GM18907 (cell line): ENCODE results near the gene DDAH1.
"Not testable (repeated sequence)": the region's sequence is repeated elsewhere in the genome, so short reads cannot be mapped to it uniquely, and the experiment has no call there.

Experiments
- ATAC-seq: cut with Tn5 transposase; IDR thresholded peaks from one replicate; pipeline ENCODE4 v1.9.1; 2021; ENCODE audit warnings: mild to moderate bottlenecking, moderate library complexity; ENCODE audit not compliant: unreplicated experiment

The DDAH1 gene

GRCh38 chr1:85465099-85465785 lies at the start of gene DDAH1:
Gene DDAH1, minus strand, starts transcription at chr1:85465159. Its CDS starts 114 bp downstream, at chr1:85465045.
- peak; percentile 61 for ATAC-seq

- ATAC-seq: not testable (repeated sequence)
These were observed 49.0 kb upstream of the DDAH1 start for GRCh38 chr1:85513998-85514397.

DNA sequence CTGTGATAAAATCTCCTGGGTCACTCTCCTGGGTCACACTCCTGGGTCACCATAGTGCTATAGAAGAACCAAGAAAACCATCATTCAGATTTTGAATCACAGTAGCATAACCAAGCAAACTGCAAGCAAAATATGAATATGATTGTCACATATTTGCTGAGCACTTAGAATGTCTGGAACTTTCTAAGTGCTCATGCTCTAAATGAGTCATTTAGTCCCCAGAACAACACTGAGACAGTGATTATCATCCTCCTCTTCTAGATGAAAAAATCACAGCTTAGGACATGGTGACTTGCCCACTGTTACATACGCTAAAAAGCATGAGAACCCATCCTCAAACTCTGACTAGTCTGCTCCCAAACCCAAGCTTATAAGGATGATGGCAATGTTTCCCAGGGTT lies 39.5 kb upstream of the DDAH1 start:
- ATAC-seq: no peak

DNA sequence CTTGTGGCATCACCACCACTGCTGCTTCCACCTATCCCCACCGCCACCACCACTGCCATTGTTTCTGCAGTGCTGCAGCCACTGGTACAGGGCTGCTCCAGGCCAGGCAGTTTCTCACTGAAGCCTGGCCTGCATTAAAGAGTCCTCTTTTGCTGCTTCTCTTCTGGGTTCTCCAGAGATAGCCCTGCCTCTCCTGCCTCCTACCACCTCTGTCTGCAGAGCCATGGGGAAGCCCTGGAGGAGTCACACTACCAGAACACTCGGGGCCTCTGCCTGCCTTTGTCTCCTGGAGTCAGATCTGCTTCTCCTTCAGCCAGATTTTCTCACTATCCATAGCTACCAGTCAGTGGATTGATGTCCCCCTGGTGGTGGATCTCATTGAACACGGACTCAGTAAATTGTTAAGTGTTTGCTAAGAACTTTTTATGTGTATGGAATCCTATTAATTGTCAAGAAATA lies 37.7 kb upstream of the DDAH1 start:
- no peak for ATAC-seq

DNA sequence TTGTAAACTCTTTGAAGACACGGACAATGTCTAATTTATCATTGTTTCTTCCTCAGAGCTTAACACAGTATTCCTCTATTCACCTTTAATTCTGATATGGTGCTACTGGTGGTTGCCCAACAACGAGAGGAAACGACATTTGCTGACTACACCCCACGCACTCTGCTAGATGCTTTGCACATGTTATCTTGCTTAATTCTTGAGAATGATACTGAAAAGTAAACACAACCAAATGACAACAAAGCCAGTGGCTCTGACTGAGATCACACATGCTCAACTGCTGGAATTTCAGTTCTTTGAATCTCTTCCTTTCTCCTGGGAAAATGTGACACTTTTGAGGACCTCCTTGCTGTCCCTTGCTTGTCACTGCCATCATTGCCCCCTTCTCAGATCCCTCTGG lies 37.2 kb upstream of the DDAH1 start:
- no peak for ATAC-seq

DNA sequence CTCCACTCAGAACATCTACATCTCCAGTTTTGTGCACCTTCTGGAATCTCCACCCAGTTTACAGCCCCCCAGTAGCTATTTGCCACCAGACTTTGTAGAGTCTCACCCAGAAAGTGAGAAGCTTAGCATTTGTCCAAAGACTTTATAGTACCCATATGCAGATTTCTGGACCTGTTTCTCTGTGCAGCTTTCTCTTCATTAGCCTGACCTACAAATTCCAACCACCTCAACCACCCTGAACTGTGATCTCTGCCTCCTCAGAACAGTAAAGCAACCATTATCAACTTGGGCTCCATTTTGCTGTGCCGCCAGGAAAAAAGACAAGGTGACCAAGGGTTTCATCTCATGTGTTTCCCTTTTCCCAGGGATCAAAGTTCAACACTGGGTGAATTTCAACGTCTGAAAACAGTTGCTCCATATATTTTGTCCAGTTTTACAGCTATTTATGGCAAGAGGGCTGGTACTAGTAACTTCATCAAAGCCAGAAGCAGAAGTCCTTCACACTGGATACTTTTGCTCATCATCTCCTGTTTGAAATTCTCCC lies 36.5 kb upstream of the DDAH1 start:
- no peak for ATAC-seq

GRCh38 chr1:85496941-85497582 lies 32.1 kb upstream of the DDAH1 start:
- no peak for ATAC-seq

DNA sequence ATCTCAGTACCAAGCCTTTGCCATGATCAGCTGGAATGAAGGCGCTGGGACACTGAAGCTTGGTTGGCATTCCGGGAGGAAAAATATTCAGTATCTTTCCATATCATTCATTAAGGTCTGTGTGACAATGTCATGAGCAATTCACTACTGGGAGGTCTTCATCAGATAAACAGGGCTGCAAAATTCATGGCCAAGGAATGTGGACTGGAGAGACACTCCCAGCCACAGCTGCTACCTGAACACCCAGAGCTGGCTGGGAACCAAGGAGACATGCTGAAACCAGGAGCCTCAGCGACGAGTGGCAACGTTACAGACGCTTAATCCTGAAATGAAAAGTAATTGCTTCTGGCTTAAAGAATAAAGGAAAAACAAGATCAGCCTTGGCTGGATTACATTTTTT lies 30.6 kb upstream of the DDAH1 start:
- no peak for ATAC-seq

DNA sequence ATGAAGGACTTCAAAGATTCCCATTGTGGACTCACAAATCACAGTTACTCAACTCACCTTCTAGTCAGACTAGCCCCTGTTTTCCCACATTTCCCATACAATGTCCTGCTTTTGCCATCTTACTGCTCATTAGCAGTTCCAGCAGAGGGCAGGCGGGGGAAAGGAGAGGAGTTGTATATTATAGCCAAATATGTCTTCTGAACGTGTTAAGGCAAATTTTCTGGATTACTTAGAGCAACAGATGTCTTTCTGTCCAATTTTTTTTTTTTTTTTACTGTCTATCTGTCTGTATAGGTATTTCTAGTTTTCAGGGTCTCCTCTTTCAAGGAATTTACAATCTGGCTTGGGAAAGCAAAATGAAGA lies 29.9 kb upstream of the DDAH1 start:
- ATAC-seq: no peak

- peak; percentile 74 for ATAC-seq
These were observed 29.3 kb upstream of the DDAH1 start for GRCh38 chr1:85494074-85494903.

- ATAC-seq: no peak
These were observed 25.5 kb upstream of the DDAH1 start for GRCh38 chr1:85490270-85490985.

- ATAC-seq: no peak
These were observed 23.2 kb upstream of the DDAH1 start for GRCh38 chr1:85488126-85488525.

DNA sequence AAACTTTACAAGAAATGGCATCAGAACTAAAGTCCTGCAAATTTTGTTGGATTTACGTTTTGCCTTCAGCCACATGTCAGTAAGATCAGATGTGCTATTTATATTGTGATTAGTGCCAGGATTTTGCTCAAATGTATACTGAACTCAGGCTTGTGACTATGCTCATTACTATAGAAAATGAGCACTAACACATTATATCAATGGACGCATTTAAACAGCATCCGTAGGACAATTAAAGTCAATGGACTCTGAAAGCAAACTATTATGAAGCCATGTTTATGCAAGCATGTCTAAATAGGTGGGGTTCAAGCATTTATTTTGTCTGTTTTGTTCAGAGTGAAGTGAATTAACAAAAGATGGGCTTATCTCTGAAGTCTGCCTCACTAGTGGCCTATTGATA lies 20.6 kb upstream of the DDAH1 start:
- ATAC-seq: no peak

GRCh38 chr1:85484716-85485115 lies 19.8 kb upstream of the DDAH1 start:
- no peak for ATAC-seq

DNA sequence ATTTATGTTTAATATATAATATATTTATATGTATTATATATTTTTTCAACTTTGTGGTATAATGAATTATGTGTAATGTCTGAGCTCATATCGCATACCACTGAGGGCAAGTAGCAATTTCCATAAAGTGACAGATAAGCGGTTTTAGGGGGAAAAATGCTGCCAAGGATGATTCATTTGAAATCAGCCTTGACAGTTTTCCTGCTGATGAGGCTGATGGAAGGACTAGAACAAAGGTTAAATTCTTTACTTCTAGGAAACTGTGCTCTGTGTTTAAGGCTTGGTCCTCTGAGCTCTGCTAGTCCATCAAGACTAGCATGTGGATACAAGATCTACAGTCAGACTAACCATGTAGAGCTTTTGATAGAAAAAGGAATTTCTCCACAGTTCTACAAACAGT lies 19.3 kb upstream of the DDAH1 start:
- no peak for ATAC-seq

- no peak for ATAC-seq
These were observed 16.7 kb upstream of the DDAH1 start for GRCh38 chr1:85481688-85482087.

GRCh38 chr1:85480566-85480965 lies 15.6 kb upstream of the DDAH1 start:
- no peak for ATAC-seq

GRCh38 chr1:85479491-85479890 lies 14.5 kb upstream of the DDAH1 start:
- ATAC-seq: no peak

- ATAC-seq: no peak
These were observed 13.4 kb upstream of the DDAH1 start for GRCh38 chr1:85478366-85478765.

DNA sequence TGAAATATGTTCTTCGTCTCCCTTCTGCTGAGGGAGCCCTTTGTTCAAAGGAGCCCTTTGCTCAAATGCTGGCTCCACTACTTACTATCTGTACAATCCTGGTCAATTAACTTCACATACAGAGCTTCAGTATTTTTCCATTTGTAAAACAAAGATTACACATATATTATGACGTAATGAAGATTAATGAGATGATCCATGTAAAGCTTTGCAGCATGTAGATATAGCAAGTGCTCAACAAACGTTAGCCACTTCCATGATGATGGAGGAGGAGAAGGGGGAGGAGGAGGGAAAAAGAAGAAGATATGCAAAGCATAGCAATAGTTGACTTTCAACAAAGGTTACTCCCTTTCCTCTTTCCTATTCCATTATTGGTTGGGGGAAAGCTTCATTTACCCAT lies 10.1 kb upstream of the DDAH1 start:
- ATAC-seq: no peak

GRCh38 chr1:85473390-85473789 lies 8.4 kb upstream of the DDAH1 start:
- ATAC-seq: no peak
